Loucy (cell line): ENCODE measurements around the gene LYPLAL1.

Experiments used
- H2AFZ ChIP-seq: fragments of 200-600 bp; sonication (generic); 2 replicates; pipeline ENCODE4 v1.6.0; 2016; ENCODE audit warnings: antibody characterized with exemption, mild to moderate bottlenecking, low read length, moderate library complexity
- H3F3A ChIP-seq: fragments of 200-600 bp; 2 replicates; pipeline ENCODE4 v1.6.0; 2016; ENCODE audit warnings: antibody characterized with exemption, low read depth, mild to moderate bottlenecking
- H3K27me3 ChIP-seq: fragments of 200-600 bp; sonication (generic); 2 replicates; pipeline ENCODE4 v1.6.1; 2014; ENCODE audit warnings: low read length, mild to moderate bottlenecking; ENCODE audit not compliant: insufficient read depth, poor library complexity, severe bottlenecking
- H3K36me3 ChIP-seq: fragments of 200-600 bp; sonication (generic); 2 replicates; pipeline ENCODE4 v1.6.1; 2016; ENCODE audit warnings: low read length; ENCODE audit not compliant: insufficient read depth
- H3K4me1 ChIP-seq: fragments of 200-600 bp; sonication (generic); 2 replicates; pipeline ENCODE4 v1.5.1; 2014; ENCODE audit warnings: low read length, mild to moderate bottlenecking; ENCODE audit not compliant: insufficient read depth, poor library complexity, severe bottlenecking
- H3K4me2 ChIP-seq: fragments of 200-600 bp; sonication (generic); 2 replicates; pipeline ENCODE4 v1.6.0; 2014; ENCODE audit warnings: antibody characterized with exemption, low read length, low read depth, mild to moderate bottlenecking; ENCODE audit not compliant: poor library complexity, severe bottlenecking
- H3K4me3 ChIP-seq: fragments of 200-600 bp; sonication (generic); 2 replicates; pipeline ENCODE4 v1.5.1; 2014; ENCODE audit warnings: low read length, mild to moderate bottlenecking, mixed read lengths; ENCODE audit not compliant: poor library complexity, severe bottlenecking
- H3K79me2 ChIP-seq: fragments of 200-600 bp; sonication (generic); 2 replicates; pipeline ENCODE4 v1.6.1; 2014; ENCODE audit warnings: low read length; ENCODE audit not compliant: insufficient read depth
- H3K9ac ChIP-seq: fragments of 200-600 bp; sonication (generic); 2 replicates; pipeline ENCODE4 v1.6.0; 2014; ENCODE audit warnings: mild to moderate bottlenecking, low read depth, low read length, moderate library complexity; ENCODE audit not compliant: poor library complexity, severe bottlenecking
- H3K9me2 ChIP-seq: fragments of 200-600 bp; sonication (generic); replicated peaks from 2 replicates; pipeline ENCODE4 v1.6.1; 2016; ENCODE audit warnings: low read depth, low read length, mixed read lengths
- H3K9me3 ChIP-seq: fragments of 200-600 bp; sonication (generic); 2 replicates; pipeline ENCODE4 v1.6.1; 2014; ENCODE audit warnings: mild to moderate bottlenecking, antibody characterized with exemption, low read length, low read depth; ENCODE audit not compliant: insufficient read depth
- H4K20me1 ChIP-seq: fragments of 200-600 bp; sonication (generic); 2 replicates; pipeline ENCODE4 v1.6.0; 2014; ENCODE audit warnings: antibody characterized with exemption, low read length, mild to moderate bottlenecking; ENCODE audit not compliant: insufficient read depth, poor library complexity, severe bottlenecking
- CTCF ChIP-seq: fragments of 200-600 bp; sonication (generic); conservative IDR thresholded peaks from 2 replicates; pipeline ENCODE4 v1.5.1; 2014; ENCODE audit warnings: mild to moderate bottlenecking, antibody characterized with exemption, low read length
- EZH2phosphoT487 ChIP-seq: fragments of 200-600 bp; IDR thresholded peaks from 2 replicates; pipeline ENCODE4 v1.6.1; 2018; ENCODE audit warnings: antibody characterized with exemption, mild to moderate bottlenecking, moderate library complexity, borderline replicate concordance

LYPLAL1 gene

GRCh38 chr1:219132939-219133338 is 40.7 kb upstream of the LYPLAL1 start:
- no peaks in the 10 kb centered on the region for H3K9me3 ChIP-seq
- H2AFZ ChIP-seq, result no peak overlapping the region
- no peaks in the 10 kb centered on the region for H4K20me1 ChIP-seq
- no peak overlapping the region for H3K9ac ChIP-seq
- H3K36me3 ChIP-seq, result no peaks in the 10 kb centered on the region
- no peaks in the 10 kb centered on the region for H3K27me3 ChIP-seq
- no peak overlapping the region for H3K4me2 ChIP-seq
- no peak for TF ChIP-seq CTCF
- TF ChIP-seq EZH2phosphoT487, result no peak
- H3K4me1 ChIP-seq, result no peaks in the 10 kb centered on the region
- no peaks in the 10 kb centered on the region for H3F3A ChIP-seq
- no peaks in the 10 kb centered on the region for H3K79me2 ChIP-seq
- H3K4me3 ChIP-seq, result no peak overlapping the region
- no peaks in the 10 kb centered on the region for H3K9me2 ChIP-seq

GRCh38 chr1:219138747-219139146 is 34.9 kb upstream of the LYPLAL1 start:
- Histone ChIP-seq H4K20me1 (no peaks in the 10 kb centered on the region), H3K36me3 (no peaks in the 10 kb centered on the region), H3K27me3 (no peaks in the 10 kb centered on the region), H3K79me2 (no peaks in the 10 kb centered on the region), H3K9me3 (no peaks in the 10 kb centered on the region), H3K4me3 (no peak overlapping the region), H3K9me2 (no peaks in the 10 kb centered on the region), H3K4me1 (no peaks in the 10 kb centered on the region), H3F3A (no peaks in the 10 kb centered on the region), H3K4me2 (no peak overlapping the region), H2AFZ (no peak overlapping the region), H3K9ac (no peak overlapping the region)
- TF ChIP-seq CTCF, result no peak

DNA sequence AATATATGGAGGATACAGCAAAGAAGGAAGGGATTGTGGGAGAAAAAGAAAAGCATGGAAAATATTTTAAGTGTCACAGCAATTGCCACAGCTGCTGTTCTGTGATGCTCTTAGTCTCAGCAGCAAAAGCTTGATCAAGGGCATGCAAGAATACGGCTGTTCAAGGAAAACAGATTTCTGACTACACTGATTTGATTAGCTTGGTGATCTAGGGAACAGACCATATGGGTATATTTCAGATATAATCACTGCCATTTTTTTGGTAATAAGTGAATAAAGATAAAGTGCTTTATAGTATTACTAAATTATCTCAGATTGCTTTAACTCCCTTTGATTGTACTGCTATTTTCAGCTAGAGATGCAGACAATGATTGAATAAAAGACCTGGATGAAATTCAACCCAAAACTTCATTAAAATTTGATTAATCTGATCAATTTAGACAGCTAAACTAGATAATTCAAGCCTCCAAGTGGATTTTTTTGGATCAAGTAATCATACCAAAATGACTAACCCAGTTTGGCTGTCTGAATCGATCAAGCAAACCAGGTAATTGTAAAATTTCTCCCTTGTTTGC is 33.3 kb upstream of the LYPLAL1 start:
- TF ChIP-seq EZH2phosphoT487 (no peak), CTCF (no peak)
- Histone ChIP-seq H3F3A (no peaks in the 10 kb centered on the region), H3K4me1 (no peaks in the 10 kb centered on the region), H3K4me2 (no peak overlapping the region), H3K36me3 (no peaks in the 10 kb centered on the region), H3K27me3 (no peaks in the 10 kb centered on the region), H3K9me3 (no peaks in the 10 kb centered on the region), H3K9me2 (no peaks in the 10 kb centered on the region), H4K20me1 (no peaks in the 10 kb centered on the region), H2AFZ (no peak overlapping the region), H3K9ac (no peak overlapping the region), H3K4me3 (no peak overlapping the region), H3K79me2 (no peaks in the 10 kb centered on the region)
